ENCODE measurements around the gene NKAIN1.
"Not testable (repeated sequence)": the region's sequence is repeated elsewhere in the genome, so short reads cannot be mapped to it uniquely, and the experiment has no call there.

NKAIN1 gene

GRCh38 chr1:31231802-31232201 lies 7.9 kb downstream of the NKAIN1 start:
- no peak for DNase-seq

DNA sequence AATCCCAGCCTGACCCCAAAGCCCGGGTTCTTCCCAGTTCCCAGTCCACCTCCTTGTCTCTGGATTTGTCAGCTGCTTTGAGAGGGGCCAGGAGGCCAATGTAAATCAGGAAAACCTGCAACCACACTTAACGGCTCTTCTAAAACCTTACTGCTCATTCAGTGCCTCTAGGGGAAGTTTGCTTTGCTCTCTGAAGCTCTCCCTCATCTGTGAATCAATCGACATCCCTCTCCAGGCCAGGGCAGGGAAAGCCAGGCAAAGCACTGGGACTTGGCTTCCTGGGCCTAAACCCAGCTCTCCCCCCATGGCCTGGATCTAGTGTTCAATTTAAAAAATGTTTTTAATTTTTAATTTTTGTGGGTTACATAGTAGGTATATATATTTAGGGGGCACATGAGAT lies 9.3 kb downstream of the NKAIN1 start:
- DNase-seq = no peak

GRCh38 chr1:31228986-31229385 lies 10.7 kb downstream of the NKAIN1 start:
- DNase-seq = no peak

- DNase-seq = no peak
These were observed 11.7 kb downstream of the NKAIN1 start for GRCh38 chr1:31227891-31228568.

DNA sequence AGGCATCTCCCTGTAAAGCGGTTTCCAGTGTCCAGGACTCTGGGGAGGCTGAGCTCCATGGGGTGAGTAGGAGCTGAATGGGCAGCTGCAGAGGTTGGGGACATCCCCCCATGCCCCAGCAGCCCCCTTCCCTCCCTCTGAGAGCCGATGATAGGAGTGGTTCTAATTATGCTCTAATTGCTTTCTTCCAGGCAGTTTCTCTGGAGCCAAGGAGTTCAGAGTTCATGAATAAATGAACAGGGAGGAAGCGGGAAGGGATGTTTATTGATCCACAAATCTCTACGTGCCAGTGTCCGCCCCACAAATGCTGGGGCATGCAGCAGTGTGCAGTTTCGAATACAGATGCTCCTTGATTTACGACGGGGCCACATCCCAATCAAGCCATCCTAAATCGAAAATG lies 15.6 kb downstream of the NKAIN1 start:
- no peak for DNase-seq

DNA sequence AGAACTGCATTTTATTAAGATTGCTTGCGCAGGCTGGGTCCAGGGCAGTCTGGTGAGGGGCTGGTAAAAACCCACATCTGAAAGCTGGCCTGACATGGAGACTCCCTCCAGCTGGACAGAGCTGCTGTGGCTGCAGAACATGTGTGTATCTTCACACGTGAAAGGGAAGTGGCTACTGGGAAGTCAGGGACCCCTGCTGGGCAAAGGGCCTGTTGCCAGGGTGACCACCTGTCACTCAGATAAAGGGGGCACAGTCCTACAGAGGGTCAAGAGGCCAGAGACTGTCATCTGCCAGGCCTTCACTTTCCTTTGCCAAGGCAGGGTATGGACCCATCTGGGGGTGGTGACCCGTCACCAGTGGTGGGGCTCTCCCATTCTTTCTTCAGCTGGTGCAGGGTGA lies 17.5 kb downstream of the NKAIN1 start:
- DNase-seq = no peak

- no peak for DNase-seq
These were observed 18.6 kb downstream of the NKAIN1 start for GRCh38 chr1:31221072-31221471.

DNA sequence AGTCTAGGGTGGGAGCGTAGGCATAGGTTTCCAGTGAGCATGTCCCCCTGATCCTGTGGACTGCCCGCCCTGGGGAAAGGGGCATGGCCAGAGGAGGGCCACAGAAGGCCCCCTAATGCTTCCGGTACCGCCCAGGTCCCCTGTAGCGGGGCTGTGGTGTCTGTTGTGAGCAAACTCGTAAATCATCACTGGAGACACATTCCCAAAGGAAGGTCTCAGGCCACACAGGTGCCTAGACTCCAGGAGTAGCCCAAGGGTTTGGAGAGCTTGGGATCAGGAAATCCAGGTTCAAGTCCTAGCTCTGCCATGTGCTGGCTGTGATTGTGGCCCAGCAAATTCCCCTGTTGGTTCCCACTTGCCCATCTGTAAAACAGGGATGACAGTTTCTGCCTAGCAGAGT lies 20.2 kb downstream of the NKAIN1 start:
- no peak for DNase-seq

DNA sequence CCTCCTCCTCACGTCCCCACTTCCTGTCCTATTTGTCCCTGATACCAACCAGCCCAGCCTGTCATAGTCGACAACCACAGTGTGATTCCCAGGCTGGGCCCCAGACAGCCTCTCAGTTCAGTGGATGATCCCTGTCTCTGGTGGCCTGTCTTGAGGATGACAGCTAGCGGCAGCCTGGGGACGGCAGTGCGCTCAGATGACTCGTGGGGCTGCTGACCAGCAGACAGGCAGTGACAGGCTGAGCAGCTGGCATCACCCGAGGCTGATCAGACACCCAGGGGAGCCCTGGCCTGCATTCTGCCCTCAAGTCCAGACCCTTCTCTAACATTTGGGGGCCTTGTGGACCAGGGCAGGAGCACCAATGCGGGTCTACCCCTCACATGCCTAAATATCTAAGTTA lies 21.0 kb downstream of the NKAIN1 start:
- DNase-seq = no peak

- no peak for DNase-seq
These were observed 23.7 kb downstream of the NKAIN1 start for GRCh38 chr1:31216016-31216415.

DNA sequence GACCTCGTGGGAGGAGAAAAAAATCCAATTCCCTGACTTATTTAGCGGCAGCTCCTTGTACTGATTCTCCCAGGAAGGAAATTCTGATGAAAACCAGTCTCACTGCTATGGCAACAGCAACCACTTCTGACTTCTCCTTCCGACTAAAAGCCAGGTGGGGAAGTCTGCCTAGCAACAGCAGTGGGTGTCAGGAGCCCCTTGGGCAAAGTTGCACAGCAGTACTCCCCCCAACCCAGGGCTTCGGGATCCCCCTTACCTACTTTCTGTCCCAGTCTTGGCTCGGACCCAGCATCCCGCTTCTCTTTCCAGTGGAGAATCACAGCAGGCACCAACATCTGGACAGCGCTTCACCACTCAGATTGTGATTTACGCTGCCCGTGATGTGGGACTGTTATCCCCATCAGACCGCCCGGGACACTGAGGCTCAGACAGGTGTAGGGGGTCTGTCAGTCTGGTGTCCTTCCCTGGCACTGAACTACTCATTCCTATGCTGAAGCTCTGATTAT lies 24.6 kb downstream of the NKAIN1 start:
- DNase-seq = no peak

- no peak for DNase-seq
These were observed 25.2 kb downstream of the NKAIN1 start for GRCh38 chr1:31214316-31215064.

DNA sequence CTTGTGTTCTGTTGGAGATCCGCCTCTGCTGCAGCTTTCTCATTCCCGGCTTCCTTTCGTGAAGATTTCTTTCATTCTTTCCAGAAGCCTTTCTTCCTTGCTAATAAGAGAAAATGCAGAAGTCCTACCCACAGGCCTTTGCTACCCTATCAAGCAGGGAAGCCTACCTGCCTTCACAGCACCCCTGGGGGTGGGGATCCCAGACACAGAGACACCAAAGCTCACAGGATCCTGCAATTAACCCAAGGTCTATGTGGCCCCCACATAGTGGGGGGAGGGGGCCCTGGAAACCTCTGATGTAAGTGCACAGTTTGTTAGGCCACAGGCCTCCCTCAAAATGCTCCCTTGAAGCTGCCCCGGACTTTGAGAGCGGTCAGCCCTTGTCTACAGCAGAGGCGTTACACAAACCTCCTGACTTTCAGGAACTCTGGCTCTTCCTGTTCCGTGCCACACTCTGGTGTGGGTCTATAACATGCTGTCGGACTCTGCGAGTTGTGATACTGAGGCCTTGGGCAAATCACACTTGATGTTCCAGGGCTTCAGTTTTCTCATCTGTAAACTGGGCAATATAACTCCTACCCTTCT lies 31.2 kb downstream of the NKAIN1 start:
- DNase-seq = no peak

GRCh38 chr1:31207569-31207968 lies 32.1 kb downstream of the NKAIN1 start:
- no peak for DNase-seq

GRCh38 chr1:31207046-31207445 lies 32.6 kb downstream of the NKAIN1 start:
- no peak for DNase-seq

DNA sequence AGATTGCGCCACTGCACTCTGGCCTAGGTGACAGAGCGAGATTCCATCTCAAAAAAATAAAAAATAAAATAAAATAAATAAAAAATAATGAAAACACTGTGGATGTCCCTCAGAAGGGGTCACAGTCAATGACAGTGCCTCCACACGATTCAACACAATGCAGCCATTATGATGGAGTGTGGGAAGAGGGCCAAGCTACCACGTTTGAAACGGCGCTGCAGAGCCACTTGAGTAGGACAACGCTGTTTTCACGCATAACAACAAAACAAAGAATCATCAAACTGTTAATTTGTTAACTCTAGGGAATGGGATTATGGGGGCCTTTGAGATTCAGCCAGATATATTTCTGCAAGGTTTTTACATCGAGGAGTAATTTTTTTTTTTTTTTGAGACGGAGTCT lies 36.5 kb downstream of the NKAIN1 start:
- no peak for DNase-seq

- DNase-seq = no peak
These were observed 37.7 kb downstream of the NKAIN1 start for GRCh38 chr1:31201931-31202360.

DNA sequence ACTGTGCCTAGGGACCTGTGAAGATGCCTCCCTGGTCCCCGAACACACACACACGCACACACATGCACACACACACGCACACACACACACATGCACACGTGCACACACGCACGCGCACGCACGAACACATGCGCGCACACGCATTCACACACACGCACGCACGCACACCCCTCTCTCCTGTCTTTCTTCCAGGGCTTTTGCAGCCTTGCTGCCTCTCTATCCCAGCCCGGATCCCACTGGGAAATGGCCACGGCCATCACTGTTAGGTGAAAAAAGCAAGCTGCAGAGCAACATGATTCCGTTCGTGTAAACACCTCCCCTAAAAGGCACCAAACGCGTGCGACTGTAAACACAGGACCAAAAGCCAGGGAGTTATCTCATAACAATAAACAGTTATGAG lies 39.7 kb downstream of the NKAIN1 start:
- DNase-seq = no peak

GRCh38 chr1:31199236-31199790 lies 40.4 kb downstream of the NKAIN1 start:
- no peak for DNase-seq

DNA sequence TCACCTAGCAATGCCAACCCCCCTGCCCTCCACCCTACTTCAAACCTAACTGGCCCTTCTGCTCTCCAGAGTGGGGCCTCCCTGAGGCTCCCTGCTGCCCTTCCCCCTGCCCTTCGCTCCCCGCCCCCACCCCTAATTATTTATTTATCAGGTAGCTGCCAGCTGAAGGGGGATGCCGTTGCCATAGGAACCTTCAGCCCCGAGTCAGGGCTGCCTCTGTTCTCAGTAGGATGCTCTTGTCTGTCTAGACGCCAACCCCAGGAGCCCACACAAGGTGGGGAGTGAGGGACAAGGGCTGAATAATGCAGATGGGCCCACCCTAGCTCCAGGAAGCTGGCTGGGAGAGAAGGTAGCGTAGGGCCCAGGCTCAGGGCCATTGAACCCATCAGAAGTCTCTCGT lies 41.1 kb downstream of the NKAIN1 start:
- no peak for DNase-seq

GRCh38 chr1:31198150-31198549 lies 41.5 kb downstream of the NKAIN1 start:
- no peak for DNase-seq

- no peak for DNase-seq
These were observed 43.0 kb downstream of the NKAIN1 start for GRCh38 chr1:31196685-31197084.

- not testable (repeated sequence) for DNase-seq
These were observed 44.4 kb downstream of the NKAIN1 start for GRCh38 chr1:31195267-31195666.

DNA sequence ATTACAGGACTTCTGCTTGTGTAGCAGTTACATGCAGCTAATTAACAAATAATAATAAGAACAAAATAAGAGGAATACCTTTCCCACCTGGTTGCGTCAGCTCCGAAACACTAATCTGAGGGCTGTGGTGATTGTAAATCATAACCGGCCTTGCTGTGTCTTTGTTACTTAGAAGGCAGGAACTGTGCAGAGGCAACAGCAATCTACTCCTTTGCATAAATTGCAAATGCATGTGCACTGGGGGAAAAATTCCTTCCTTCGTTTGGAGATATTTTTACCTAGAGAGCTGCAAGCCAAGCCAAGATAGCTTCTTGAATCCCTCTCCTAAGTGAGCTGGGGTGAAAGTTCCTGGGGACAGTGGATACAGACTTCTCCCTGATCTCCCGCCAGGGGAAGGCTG lies 46.0 kb downstream of the NKAIN1 start:
- no peak for DNase-seq
